Sigmoid colon (tissue), 7 donors: ENCODE data around the gene SLC4A11. TPM values are rescaled to one million over a fixed set of nuclear protein-coding genes. Genes with fewer than 3 reads are reported as not detected.
A peak's percentile ranks its signal among the peaks of the same experiment; 100 is the strongest.

Experiments
- DNase-seq: peaks from one replicate; pipeline ENCODE4 v3.0.0-alpha.2; 2019
- H3K27ac ChIP-seq, 4 donors: fragments of 200-600 bp; sonication (generic); one replicate each; pipeline ENCODE4 v1.5.1; 2016 to 2019; ENCODE audit warnings: mild to moderate bottlenecking in 1 of 4
- H3K27me3 ChIP-seq, 3 donors: fragments of 200-600 bp; sonication (generic); one replicate each; pipeline ENCODE4 v1.5.1; 2019; ENCODE audit warnings: mild to moderate bottlenecking in 1 of 3
- H3K36me3 ChIP-seq, 4 donors: fragments of 200-600 bp; sonication (generic); one replicate each; pipeline ENCODE4 v1.5.1; 2016 to 2019
- H3K4me1 ChIP-seq, 4 donors: fragments of 200-600 bp; sonication (generic); one replicate each; pipeline ENCODE4 v1.5.1; 2017 to 2019
- H3K4me3 ChIP-seq, 4 donors: fragments of 200-600 bp; sonication (generic); one replicate each; pipeline ENCODE4 v1.5.1; 2017 to 2019; ENCODE audit warnings: mild to moderate bottlenecking in 2 of 4, moderate library complexity in 1 of 4
- H3K9me3 ChIP-seq, 4 donors: fragments of 200-600 bp in 3 of 4; sonication (generic) in 3 of 4; one replicate each; pipeline versions ENCODE4 v1.5.1 to v1.6.1; 2013 to 2019
- EP300 ChIP-seq, 4 donors: sonication (generic); formaldehyde crosslinking; IDR thresholded peaks; one replicate each; pipeline ENCODE4 v1.6.1; 2017; ENCODE audit warnings: antibody characterized with exemption in 4 of 4
- POLR2A ChIP-seq, 2 donors: fragments of 450-650 bp; IDR thresholded peaks; one replicate each; pipeline ENCODE4 v1.6.1; 2016; ENCODE audit warnings: antibody characterized with exemption in 2 of 2, mild to moderate bottlenecking in 2 of 2, moderate library complexity in 2 of 2
- POLR2AphosphoS5 ChIP-seq, 4 donors: sonication (generic); formaldehyde crosslinking; IDR thresholded peaks; one replicate each; pipeline ENCODE4 v1.6.1; 2017; ENCODE audit warnings: antibody characterized with exemption in 4 of 4
- WGBS, 2 donors: extraction: QIAGEN DNeasy Blood & Tissue Kit; methylation state at CpG; one replicate each; pipeline ENCODE4 v1.1.7; 2013; 5-methylcytosine and 5-hydroxymethylcytosine counted together
- intact Hi-C: fragments of 100-400 bp; cut with DNase I; formaldehyde crosslinking; loops from one replicate; pipeline ENCODE4 v1.15.1; 2023
- polyA plus RNA-seq, 3 donors: library from polyadenylated mRNA; stranded (reverse); fragments of 200-250 nt; gene quantifications; one replicate each; pipeline ENCODE4 v1.2.3, GENCODE V29; 2013
- total RNA-seq, 4 donors: library from RNA; depleted of rRNA; stranded (reverse); fragments of >200 nt; gene quantifications; one replicate each; pipeline ENCODE4 v1.1.0, GENCODE V29; 2016
- TF ChIP-seq, protein P1 (sequence below), 4 experiments: fragments of 450-650 bp in 3 of 4; fragments of 200-600 bp in 1 of 4; IDR thresholded peaks; one replicate each; pipeline ENCODE4 v1.5.1; 2016 to 2019; ENCODE audit warnings: antibody characterized with exemption in 4 of 4, mild to moderate bottlenecking in 3 of 4, moderate library complexity in 2 of 4
- donor health status: healthy with polysubstance abuse.
- donor health status: Bipolar disorder and iron deficiency.
- donor health status: healthy.

Gene SLC4A11
- under 1 TPM in 1 of 4 donors, not detected in 3; 0.36 TPM for total RNA-seq
- polyA plus RNA-seq = 1 to 10 TPM in 1 of 3 donors, not detected in 2; 2.1 TPM

- 0 to 1% methylated on average over 107 of the region's 107 CpGs for WGBS, 2 donors
Measured at GRCh38 chr20:3239026-3239866, at the start of gene SLC4A11. Gene SLC4A11 (minus strand): TSS chr20:3239190. CDS start chr20:3239137, 53 bp downstream.

DNA sequence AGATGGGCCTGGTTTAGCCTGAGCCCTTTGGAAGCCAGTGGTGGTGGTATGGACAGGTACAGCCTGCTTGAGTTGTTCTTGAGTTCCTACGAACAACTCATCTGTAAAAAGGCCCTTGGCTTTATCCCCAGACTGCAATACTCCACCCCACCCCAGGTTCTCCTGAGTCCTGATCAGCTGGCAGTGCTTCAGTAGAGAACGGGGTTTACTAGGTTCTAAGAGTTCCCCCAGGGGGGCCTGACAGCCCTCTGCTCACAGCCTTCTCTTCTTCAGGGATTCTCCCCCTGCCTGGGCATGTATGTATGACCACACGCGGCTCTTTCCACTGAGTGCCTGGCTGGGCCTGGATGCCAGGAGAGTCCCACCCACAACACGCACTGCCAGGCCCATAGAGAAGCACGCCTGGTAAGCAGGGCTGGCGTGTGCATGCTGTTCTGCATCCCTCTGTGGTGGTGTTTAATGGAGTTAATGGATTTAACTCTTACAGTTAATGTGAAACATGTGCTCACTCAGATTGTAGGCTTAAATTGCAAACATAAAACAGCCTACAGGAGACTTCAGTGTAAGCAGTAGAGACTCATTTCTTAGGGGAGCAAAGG lies 44.3 kb upstream of the SLC4A11 start:
- Histone ChIP-seq H3K27me3 (no peaks in the 10 kb centered on the region), H3K4me3 (no peak overlapping the region), H3K36me3 (peaks cover 22 to 80% (median 51%) of the 10 kb centered on the region in 4 donors), H3K4me1 (no peaks in the 10 kb centered on the region), H3K27ac (no peak overlapping the region), H3K9me3 (no peaks in the 10 kb centered on the region)
- WGBS, 2 donors = 89 to 93% methylated on average over 7 of the region's 7 CpGs
- no peak for DNase-seq
- TF ChIP-seq, protein P1, sequence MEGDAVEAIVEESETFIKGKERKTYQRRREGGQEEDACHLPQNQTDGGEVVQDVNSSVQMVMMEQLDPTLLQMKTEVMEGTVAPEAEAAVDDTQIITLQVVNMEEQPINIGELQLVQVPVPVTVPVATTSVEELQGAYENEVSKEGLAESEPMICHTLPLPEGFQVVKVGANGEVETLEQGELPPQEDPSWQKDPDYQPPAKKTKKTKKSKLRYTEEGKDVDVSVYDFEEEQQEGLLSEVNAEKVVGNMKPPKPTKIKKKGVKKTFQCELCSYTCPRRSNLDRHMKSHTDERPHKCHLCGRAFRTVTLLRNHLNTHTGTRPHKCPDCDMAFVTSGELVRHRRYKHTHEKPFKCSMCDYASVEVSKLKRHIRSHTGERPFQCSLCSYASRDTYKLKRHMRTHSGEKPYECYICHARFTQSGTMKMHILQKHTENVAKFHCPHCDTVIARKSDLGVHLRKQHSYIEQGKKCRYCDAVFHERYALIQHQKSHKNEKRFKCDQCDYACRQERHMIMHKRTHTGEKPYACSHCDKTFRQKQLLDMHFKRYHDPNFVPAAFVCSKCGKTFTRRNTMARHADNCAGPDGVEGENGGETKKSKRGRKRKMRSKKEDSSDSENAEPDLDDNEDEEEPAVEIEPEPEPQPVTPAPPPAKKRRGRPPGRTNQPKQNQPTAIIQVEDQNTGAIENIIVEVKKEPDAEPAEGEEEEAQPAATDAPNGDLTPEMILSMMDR (IDR thresholded peaks at IDR 0.05) = no peak
- TF ChIP-seq EP300 (IDR thresholded peaks at IDR 0.05) = no peak
- no peak for TF ChIP-seq POLR2A (IDR thresholded peaks at IDR 0.05)
- no peak for TF ChIP-seq POLR2AphosphoS5 (IDR thresholded peaks at IDR 0.05)
- intact Hi-C loops = no loop called here

More at GRCh38 chr20:3239026-3239866, at the start of gene SLC4A11:
- peaks cover 33 to 88% (median 57%) of the 10 kb centered on the region in 3 donors for H3K27me3 ChIP-seq
- intact Hi-C loops = no loop called here
- no peak for DNase-seq
- H3K4me1 ChIP-seq = peaks cover 0 to 24% (median 23%) of the 10 kb centered on the region in 4 donors
- peak within 1 kb of the TSS; percentile 23 to 63 (median 57) for H3K4me3 ChIP-seq
- H3K27ac ChIP-seq = peak within 1 kb of the TSS in 1 of 4 donors; percentile 31
- TF ChIP-seq, protein P1 (IDR thresholded peaks at IDR 0.05) = no peak
- TF ChIP-seq EP300 (IDR thresholded peaks at IDR 0.05) (no peak), POLR2AphosphoS5 (IDR thresholded peaks at IDR 0.05) (no peak), POLR2A (IDR thresholded peaks at IDR 0.05) (no peak)
- no peaks in the 10 kb centered on the region for H3K9me3 ChIP-seq
- H3K36me3 ChIP-seq = no peaks in the 10 kb centered on the region

- Histone ChIP-seq H3K4me3 (no peak overlapping the region), H3K36me3 (peaks cover 22 to 84% (median 56%) of the 10 kb centered on the region in 4 donors), H3K27me3 (no peaks in the 10 kb centered on the region), H3K9me3 (no peaks in the 10 kb centered on the region), H3K27ac (no peak overlapping the region), H3K4me1 (no peaks in the 10 kb centered on the region)
- TF ChIP-seq, protein P1 (IDR thresholded peaks at IDR 0.05) = no peak
- TF ChIP-seq POLR2A (IDR thresholded peaks at IDR 0.05) = no peak
- TF ChIP-seq POLR2AphosphoS5 (IDR thresholded peaks at IDR 0.05) = no peak
- no peak for TF ChIP-seq EP300 (IDR thresholded peaks at IDR 0.05)
- intact Hi-C loops = no loop called here
- no peak for DNase-seq
- 91 to 93% methylated on average over 6 of the region's 6 CpGs for WGBS, 2 donors
Measured at GRCh38 chr20:3282271-3283221, 43.6 kb upstream of the SLC4A11 start.

DNA sequence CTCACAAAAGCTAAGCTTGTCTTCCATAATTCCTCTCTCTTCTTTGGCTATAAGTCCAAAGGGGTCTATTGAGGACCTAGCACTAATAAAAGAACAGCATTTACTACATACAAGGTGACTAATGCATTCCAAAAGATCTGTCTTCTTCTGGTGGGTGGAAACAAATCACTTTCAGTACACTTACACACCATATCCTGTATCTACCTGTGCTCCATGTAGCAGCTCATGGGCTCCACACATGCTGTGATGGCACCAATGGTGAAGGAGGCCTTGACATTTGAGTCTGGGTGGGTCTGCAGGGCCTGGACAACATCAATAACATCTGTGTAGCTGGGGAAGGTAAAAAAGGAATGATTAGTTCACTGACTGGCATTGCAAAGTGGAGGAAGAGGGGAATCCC lies 42.4 kb upstream of the SLC4A11 start:
- no peaks in the 10 kb centered on the region for H3K9me3 ChIP-seq
- intact Hi-C loops = no loop called here
- peaks cover 22 to 84% (median 52%) of the 10 kb centered on the region in 4 donors for H3K36me3 ChIP-seq
- H3K27me3 ChIP-seq = no peaks in the 10 kb centered on the region
- DNase-seq = no peak
- no peak overlapping the region for H3K4me3 ChIP-seq
- no peak overlapping the region for H3K27ac ChIP-seq
- TF ChIP-seq EP300 (IDR thresholded peaks at IDR 0.05) = no peak
- no peak for TF ChIP-seq POLR2A (IDR thresholded peaks at IDR 0.05)
- TF ChIP-seq, protein P1 (IDR thresholded peaks at IDR 0.05) = no peak
- TF ChIP-seq POLR2AphosphoS5 (IDR thresholded peaks at IDR 0.05) = no peak
- no peaks in the 10 kb centered on the region for H3K4me1 ChIP-seq
